Neural cell (in vitro differentiated cells): ENCODE data around the gene DCLK1. TPM values are rescaled to one million over a fixed set of nuclear protein-coding genes. Genes with fewer than 3 reads are reported as not detected.

ENCODE experiments used
- H2AFZ ChIP-seq: fragments of 200-600, 300-800 bp; sonication (generic), shearing (Covaris generic); 2 replicates; pipeline ENCODE4 v1.6.0; 2014; ENCODE audit warnings: low read depth, mild to moderate bottlenecking, antibody characterized with exemption, low read length, moderate library complexity
- H3F3A ChIP-seq: fragments of 200-600 bp; shearing (Covaris generic); 2 replicates; pipeline ENCODE4 v1.6.1; 2016; ENCODE audit warnings: mild to moderate bottlenecking, moderate library complexity, mixed read lengths, antibody characterized with exemption, low read length; ENCODE audit not compliant: insufficient read depth, poor library complexity, severe bottlenecking
- H3K27ac ChIP-seq: fragments of 200-600, 300-800 bp; sonication (generic), shearing (Covaris generic); 2 replicates; pipeline ENCODE4 v1.5.1; 2014; ENCODE audit warnings: mild to moderate bottlenecking, low read length, moderate library complexity
- H3K27me3 ChIP-seq: fragments of 300-800, 200-600 bp; sonication (generic), shearing (Covaris generic); 2 replicates; pipeline ENCODE4 v1.6.0; 2014; ENCODE audit warnings: mild to moderate bottlenecking, low read depth, low read length, moderate library complexity; ENCODE audit not compliant: insufficient read depth
- H3K36me3 ChIP-seq: fragments of 300-800, 200-600 bp; sonication (generic), shearing (Covaris generic); 2 replicates; pipeline ENCODE4 v1.5.1; 2014; ENCODE audit warnings: mild to moderate bottlenecking, antibody characterized with exemption, low read length, moderate library complexity; ENCODE audit not compliant: insufficient read depth
- H3K4me2 ChIP-seq: fragments of 300-800, 200-600 bp; sonication (generic), shearing (Covaris generic); 2 replicates; pipeline ENCODE4 v1.6.0; 2014; ENCODE audit warnings: mild to moderate bottlenecking, low read length
- H3K4me3 ChIP-seq: fragments of 300-800, 200-600 bp; sonication (generic), shearing (Covaris generic); 2 replicates; pipeline ENCODE4 v1.5.1; 2014; ENCODE audit warnings: mild to moderate bottlenecking, low read length, moderate library complexity
- H3K79me2 ChIP-seq: fragments of 200-600 bp; shearing (Covaris generic); replicated peaks from 2 replicates; pipeline ENCODE4 v1.6.0; 2014; ENCODE audit warnings: mild to moderate bottlenecking, low read length, moderate library complexity; ENCODE audit not compliant: insufficient read depth
- H3K9ac ChIP-seq: fragments of 300-800, 200-600 bp; sonication (generic), shearing (Covaris generic); 2 replicates; pipeline ENCODE4 v1.6.1; 2016; ENCODE audit warnings: mild to moderate bottlenecking, low read length, mixed read lengths
- H3K9me2 ChIP-seq: fragments of 200-600 bp; shearing (Covaris generic); 2 replicates; pipeline ENCODE4 v1.6.1; 2016; ENCODE audit warnings: mild to moderate bottlenecking, low read length, mixed read lengths; ENCODE audit not compliant: insufficient read depth
- H3K9me3 ChIP-seq: fragments of 200-600, 300-800 bp; sonication (generic), shearing (Covaris generic); 2 replicates; pipeline ENCODE4 v1.6.1; 2016; ENCODE audit warnings: mild to moderate bottlenecking, mixed run types, low read length, moderate library complexity, mixed read lengths
- H4K20me1 ChIP-seq: fragments of 200-600 bp; shearing (Covaris generic); 2 replicates; pipeline ENCODE4 v1.6.1; 2016; ENCODE audit warnings: mild to moderate bottlenecking, mixed run types; ENCODE audit not compliant: insufficient read depth
- EP300 ChIP-seq: fragments of 450-650 bp; conservative IDR thresholded peaks from 2 replicates; pipeline ENCODE4 v1.6.1; 2014; ENCODE audit warnings: antibody characterized with exemption, mild to moderate bottlenecking, moderate library complexity; ENCODE audit not compliant: poor library complexity, severe bottlenecking
- EZH2 ChIP-seq: fragments of 200-600, 300-800 bp; shearing (Covaris generic), sonication (generic); IDR thresholded peaks from 2 replicates; pipeline ENCODE4 v1.6.1; 2014; ENCODE audit warnings: antibody characterized with exemption, low read length, borderline replicate concordance, mild to moderate bottlenecking; ENCODE audit not compliant: insufficient read depth, poor library complexity, severe bottlenecking
- MXI1 ChIP-seq: fragments of 450-650 bp; conservative IDR thresholded peaks from 2 replicates; pipeline ENCODE4 v1.6.1; 2014; ENCODE audit warnings: antibody characterized with exemption, mild to moderate bottlenecking; ENCODE audit not compliant: poor library complexity, severe bottlenecking
- POLR2AphosphoS5 ChIP-seq: IDR thresholded peaks from 2 replicates; pipeline ENCODE4 v1.6.1; 2012
- RAD21 ChIP-seq: fragments of 450-650 bp; conservative IDR thresholded peaks from 2 replicates; pipeline ENCODE4 v1.6.1; 2014; ENCODE audit warnings: antibody characterized with exemption, mild to moderate bottlenecking, moderate library complexity
- SMC3 ChIP-seq: fragments of 450-650 bp; conservative IDR thresholded peaks from 2 replicates; pipeline ENCODE4 v1.6.1; 2014; ENCODE audit warnings: antibody characterized with exemption, mild to moderate bottlenecking, moderate library complexity; ENCODE audit not compliant: poor library complexity
- TAF1 ChIP-seq: IDR thresholded peaks from 2 replicates; pipeline ENCODE4 v1.6.1; 2012; ENCODE audit warnings: low read depth
- polyA plus RNA-seq: library from polyadenylated mRNA; depleted of rRNA; stranded (reverse); fragments of >200 nt; gene quantifications from 2 replicates; pipeline ENCODE4 v1.2.3, GENCODE V29; 2014
- TF ChIP-seq, protein P1 (sequence below): fragments of 450-650 bp; IDR thresholded peaks from 2 replicates; pipeline ENCODE4 v1.5.1; 2014; ENCODE audit warnings: antibody characterized with exemption, mild to moderate bottlenecking, moderate library complexity; ENCODE audit not compliant: poor library complexity, severe bottlenecking
- TF ChIP-seq, protein P2 (sequence below): IDR thresholded peaks from 2 replicates; pipeline ENCODE4 v1.6.1; 2012; ENCODE audit warnings: borderline replicate concordance

Gene DCLK1
- polyA plus RNA-seq, 1 donor from 2014 or later = 124 TPM

DNA sequence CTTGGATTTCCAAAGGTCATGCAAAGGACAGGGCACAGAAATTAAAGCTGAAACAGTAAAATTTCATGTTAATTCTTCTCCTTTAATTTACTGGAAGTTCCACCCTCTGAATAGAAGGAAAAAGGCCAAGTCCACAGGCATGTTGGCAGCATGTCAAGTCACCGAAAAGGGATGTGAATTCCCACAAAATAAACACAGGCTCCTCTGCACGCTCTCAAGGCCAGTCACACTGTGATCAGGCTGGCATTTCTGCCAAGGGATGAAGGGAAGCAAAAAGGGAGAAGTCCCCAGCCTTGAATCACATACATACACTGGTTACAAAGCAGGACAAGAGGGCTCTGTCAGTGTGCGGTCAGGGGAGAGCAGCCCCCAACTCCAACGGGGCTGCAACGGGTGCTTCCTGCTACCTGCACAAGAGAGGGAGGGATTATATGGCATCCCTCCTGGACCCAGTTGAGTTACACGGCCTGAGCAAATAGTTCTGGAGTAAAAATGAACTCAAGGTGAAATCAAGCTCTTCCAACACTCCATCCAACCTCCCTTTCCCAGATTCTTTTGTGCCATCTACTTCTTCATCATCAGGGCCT lies 6.9 kb downstream of the DCLK1 start:
- Histone ChIP-seq H3K4me3 (peak overlapping the region; percentile 36), H3K79me2 (peaks cover 100% of the 10 kb centered on the region), H3K27me3 (no peaks in the 10 kb centered on the region), H3F3A (no peaks in the 10 kb centered on the region), H3K9me3 (no peaks in the 10 kb centered on the region), H4K20me1 (no peaks in the 10 kb centered on the region), H3K9me2 (no peaks in the 10 kb centered on the region), H3K27ac (no peak overlapping the region), H3K9ac (no peak overlapping the region), H2AFZ (no peak overlapping the region), H3K36me3 (peaks cover 32% of the 10 kb centered on the region), H3K4me2 (no peak overlapping the region)
- TF ChIP-seq, protein P1, sequence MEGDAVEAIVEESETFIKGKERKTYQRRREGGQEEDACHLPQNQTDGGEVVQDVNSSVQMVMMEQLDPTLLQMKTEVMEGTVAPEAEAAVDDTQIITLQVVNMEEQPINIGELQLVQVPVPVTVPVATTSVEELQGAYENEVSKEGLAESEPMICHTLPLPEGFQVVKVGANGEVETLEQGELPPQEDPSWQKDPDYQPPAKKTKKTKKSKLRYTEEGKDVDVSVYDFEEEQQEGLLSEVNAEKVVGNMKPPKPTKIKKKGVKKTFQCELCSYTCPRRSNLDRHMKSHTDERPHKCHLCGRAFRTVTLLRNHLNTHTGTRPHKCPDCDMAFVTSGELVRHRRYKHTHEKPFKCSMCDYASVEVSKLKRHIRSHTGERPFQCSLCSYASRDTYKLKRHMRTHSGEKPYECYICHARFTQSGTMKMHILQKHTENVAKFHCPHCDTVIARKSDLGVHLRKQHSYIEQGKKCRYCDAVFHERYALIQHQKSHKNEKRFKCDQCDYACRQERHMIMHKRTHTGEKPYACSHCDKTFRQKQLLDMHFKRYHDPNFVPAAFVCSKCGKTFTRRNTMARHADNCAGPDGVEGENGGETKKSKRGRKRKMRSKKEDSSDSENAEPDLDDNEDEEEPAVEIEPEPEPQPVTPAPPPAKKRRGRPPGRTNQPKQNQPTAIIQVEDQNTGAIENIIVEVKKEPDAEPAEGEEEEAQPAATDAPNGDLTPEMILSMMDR = no peak
- TF ChIP-seq MXI1 = no peak
- TF ChIP-seq TAF1 = no peak
- TF ChIP-seq RAD21 = no peak
- TF ChIP-seq POLR2AphosphoS5 = no peak
- no peak for TF ChIP-seq EP300
- no peak for TF ChIP-seq SMC3
- TF ChIP-seq, protein P2, sequence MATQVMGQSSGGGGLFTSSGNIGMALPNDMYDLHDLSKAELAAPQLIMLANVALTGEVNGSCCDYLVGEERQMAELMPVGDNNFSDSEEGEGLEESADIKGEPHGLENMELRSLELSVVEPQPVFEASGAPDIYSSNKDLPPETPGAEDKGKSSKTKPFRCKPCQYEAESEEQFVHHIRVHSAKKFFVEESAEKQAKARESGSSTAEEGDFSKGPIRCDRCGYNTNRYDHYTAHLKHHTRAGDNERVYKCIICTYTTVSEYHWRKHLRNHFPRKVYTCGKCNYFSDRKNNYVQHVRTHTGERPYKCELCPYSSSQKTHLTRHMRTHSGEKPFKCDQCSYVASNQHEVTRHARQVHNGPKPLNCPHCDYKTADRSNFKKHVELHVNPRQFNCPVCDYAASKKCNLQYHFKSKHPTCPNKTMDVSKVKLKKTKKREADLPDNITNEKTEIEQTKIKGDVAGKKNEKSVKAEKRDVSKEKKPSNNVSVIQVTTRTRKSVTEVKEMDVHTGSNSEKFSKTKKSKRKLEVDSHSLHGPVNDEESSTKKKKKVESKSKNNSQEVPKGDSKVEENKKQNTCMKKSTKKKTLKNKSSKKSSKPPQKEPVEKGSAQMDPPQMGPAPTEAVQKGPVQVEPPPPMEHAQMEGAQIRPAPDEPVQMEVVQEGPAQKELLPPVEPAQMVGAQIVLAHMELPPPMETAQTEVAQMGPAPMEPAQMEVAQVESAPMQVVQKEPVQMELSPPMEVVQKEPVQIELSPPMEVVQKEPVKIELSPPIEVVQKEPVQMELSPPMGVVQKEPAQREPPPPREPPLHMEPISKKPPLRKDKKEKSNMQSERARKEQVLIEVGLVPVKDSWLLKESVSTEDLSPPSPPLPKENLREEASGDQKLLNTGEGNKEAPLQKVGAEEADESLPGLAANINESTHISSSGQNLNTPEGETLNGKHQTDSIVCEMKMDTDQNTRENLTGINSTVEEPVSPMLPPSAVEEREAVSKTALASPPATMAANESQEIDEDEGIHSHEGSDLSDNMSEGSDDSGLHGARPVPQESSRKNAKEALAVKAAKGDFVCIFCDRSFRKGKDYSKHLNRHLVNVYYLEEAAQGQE = no peak
- TF ChIP-seq EZH2 = no peak

DNA sequence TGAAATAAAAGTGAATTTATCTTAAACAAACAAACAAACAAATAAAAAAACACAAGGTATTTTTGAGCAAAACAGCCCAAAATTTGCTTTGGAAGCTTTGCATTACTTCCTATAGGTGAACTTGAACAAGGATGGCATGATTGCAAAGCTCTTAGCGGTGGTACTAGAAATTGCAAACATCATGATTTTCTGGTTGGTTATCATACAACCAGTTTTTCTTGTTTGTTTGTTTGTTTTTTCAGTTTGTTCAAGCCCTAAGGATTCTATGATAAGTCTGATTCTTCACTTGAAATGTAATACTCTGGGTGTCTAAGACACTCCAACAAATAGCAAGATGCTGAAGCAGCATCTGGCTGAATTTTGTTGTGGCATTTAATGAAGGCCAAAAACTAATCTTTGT lies 15.9 kb downstream of the DCLK1 start:
- TF ChIP-seq POLR2AphosphoS5 (no peak), TAF1 (no peak), RAD21 (no peak), EZH2 (no peak), EP300 (no peak), SMC3 (no peak), MXI1 (no peak)
- TF ChIP-seq, protein P1 = no peak
- TF ChIP-seq, protein P2 = no peak
- Histone ChIP-seq H2AFZ (no peak overlapping the region), H3K27ac (no peak overlapping the region), H3K79me2 (peaks cover 86% of the 10 kb centered on the region), H4K20me1 (peaks cover 6% of the 10 kb centered on the region), H3K36me3 (peaks cover 21% of the 10 kb centered on the region), H3K4me2 (no peak overlapping the region), H3K4me3 (no peak overlapping the region), H3K9ac (no peak overlapping the region), H3K27me3 (no peaks in the 10 kb centered on the region), H3K9me2 (no peaks in the 10 kb centered on the region), H3K9me3 (no peaks in the 10 kb centered on the region), H3F3A (no peaks in the 10 kb centered on the region)
